ENCODE results near the gene ALX3.
"Not testable (repeated sequence)": the region's sequence is repeated elsewhere in the genome, so short reads cannot be mapped to it uniquely, and the experiment has no call there.

ALX3 gene

DNA sequence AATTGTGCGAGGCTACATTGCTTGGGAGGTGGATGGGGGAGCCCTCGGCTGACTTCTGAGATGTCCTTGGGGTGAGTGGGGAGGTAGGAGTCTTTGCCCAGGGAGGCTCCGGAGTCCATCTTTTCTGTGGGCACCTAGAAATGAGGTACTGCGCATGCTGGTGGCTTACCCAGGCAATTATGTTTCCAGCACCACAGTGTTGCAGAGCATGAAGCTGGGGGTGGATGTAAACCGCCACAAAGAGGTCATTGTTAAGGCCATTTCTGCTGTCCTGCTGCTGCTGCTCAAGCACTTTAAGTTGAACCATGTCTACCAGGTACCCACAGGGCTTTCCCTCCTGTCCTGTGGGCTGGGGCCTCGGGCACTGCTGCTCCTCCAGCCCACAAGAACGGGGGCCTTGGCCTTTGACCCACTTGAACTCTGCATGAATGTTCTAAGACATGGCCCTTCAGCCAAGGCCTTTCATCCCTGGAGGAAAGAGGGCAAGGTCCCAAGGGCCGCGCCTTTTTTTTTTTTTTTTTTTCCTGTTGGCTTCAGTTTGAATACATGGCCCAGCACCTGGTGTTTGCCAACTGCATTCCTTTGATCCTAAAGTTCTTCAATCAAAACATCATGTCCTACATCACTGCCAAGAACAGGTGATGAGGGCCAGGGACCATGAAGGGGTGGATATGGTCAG lies 21.4 kb downstream of the ALX3 start:
- DNase-seq (ENCODE audit: low read depth in 2 of 2, low spot score in 1 of 2) = no peak

- DNase-seq (ENCODE audit: low read depth in 2 of 2, low spot score in 1 of 2) = no peak
Observed at GRCh38 chr1:110048240-110048639, 22.2 kb downstream of the ALX3 start.

- no peak for DNase-seq (ENCODE audit: low read depth in 2 of 2, low spot score in 1 of 2)
Observed at GRCh38 chr1:110047463-110047862, 23.0 kb downstream of the ALX3 start.

GRCh38 chr1:110043016-110043415 lies 27.5 kb downstream of the ALX3 start:
- no peak for DNase-seq (ENCODE audit: low read depth in 2 of 2, low spot score in 1 of 2)

GRCh38 chr1:110040548-110040947 lies 29.9 kb downstream of the ALX3 start:
- no peak for DNase-seq (ENCODE audit: low read depth in 2 of 2, low spot score in 1 of 2)

- no peak for DNase-seq (ENCODE audit: low read depth in 2 of 2, low spot score in 1 of 2)
Observed at GRCh38 chr1:110039641-110040040, 30.8 kb downstream of the ALX3 start.

GRCh38 chr1:110038271-110038670 lies 32.2 kb downstream of the ALX3 start:
- no peak for DNase-seq (ENCODE audit: low read depth in 2 of 2, low spot score in 1 of 2)

- no peak for DNase-seq (ENCODE audit: low read depth in 2 of 2, low spot score in 1 of 2)
Observed at GRCh38 chr1:110035236-110035752, 35.2 kb downstream of the ALX3 start.

DNA sequence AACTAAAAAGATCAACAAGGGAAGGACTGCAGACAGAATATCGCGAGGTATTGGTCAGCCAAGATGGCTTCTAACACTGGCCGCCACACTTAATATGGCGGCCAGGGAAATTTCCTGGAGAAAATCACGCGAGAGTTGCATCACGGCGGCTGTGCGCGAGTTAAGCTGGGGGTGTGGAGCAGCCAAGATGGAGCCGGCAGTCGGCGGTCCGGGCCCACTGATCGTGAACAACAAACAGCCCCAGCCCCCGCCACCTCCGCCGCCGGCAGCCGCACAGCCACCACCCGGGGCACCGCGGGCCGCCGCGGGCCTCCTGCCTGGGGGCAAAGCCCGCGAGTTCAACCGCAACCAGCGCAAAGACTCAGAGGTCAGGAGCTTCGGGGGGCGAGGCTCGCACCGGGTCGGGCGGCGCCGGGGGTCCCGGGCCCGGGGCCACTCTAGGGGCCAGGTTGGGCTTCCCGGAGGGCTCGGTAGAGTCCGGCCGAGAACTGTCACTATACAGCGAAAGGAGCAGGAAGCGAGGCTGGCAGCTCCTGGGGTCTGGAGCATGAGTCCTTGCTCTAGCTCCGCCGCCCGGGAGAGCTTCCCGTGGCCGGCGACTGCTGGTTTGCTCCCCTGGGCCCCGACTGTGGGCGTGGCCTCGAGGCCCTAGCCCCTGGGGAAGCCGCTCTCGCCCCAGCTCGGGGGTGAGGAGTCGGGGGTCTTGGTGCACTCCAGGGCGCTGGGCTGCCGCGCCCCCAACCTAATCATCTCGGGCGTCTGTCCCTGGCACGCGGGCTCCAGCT lies 35.8 kb downstream of the ALX3 start, which contains the start of gene STRIP1:
STRIP1 (plus strand) TSS at position 174 of the 785 bp plus-strand sequence; CDS start at position 188, 14 bp downstream.
- DNase-seq (ENCODE audit: low read depth in 2 of 2, low spot score in 1 of 2) = peak; percentile 79 to 80

- DNase-seq (ENCODE audit: low read depth in 2 of 2, low spot score in 1 of 2) = no peak
Observed at GRCh38 chr1:110034040-110034450, 36.4 kb downstream of the ALX3 start.

GRCh38 chr1:110033421-110033820 lies 37.1 kb downstream of the ALX3 start:
- no peak for DNase-seq (ENCODE audit: low read depth in 2 of 2, low spot score in 1 of 2)

DNA sequence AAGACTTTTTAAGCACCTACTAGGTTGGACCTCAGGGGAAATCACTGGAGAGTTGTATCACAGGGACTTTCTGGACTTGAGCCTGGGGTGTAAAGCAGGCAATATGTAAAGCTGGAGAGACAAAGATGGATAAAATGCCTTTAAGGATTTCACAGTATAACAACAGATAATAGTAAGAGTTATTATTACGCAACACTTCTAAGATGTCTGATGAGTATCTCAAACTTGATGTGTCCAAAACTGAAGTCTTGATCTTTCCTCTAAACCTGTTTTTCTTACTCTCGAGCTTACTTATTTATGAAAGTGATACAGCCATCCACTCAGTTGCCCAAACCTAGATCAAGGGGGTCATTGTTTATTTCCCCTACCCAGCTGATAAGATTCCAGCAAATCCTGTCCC lies 38.1 kb downstream of the ALX3 start:
- DNase-seq (ENCODE audit: low read depth in 2 of 2, low spot score in 1 of 2) = no peak

DNA sequence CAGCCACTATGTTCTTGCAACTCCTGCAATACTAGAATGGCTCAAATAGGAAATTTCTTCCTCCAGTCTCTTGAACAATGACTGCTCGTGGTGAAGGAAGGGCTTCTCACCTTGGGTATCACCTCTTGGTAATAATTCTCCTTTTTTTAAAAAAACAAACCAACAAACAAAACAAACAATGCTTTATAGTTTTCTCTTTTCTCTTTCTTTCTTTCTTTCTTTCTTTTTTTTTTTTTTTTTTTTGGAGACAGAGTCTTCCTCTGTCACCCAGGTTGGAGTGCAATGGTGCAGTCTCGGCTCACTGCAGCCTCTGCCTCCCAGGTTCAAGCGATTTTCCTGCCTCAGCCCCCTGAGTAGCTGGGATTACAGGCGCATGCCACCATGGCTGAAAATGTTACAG lies 39.8 kb downstream of the ALX3 start:
- DNase-seq (ENCODE audit: low read depth in 2 of 2, low spot score in 1 of 2) = not testable (repeated sequence)

- DNase-seq (ENCODE audit: low read depth in 2 of 2, low spot score in 1 of 2) = no peak
Observed at GRCh38 chr1:110024613-110025012, 45.9 kb downstream of the ALX3 start.

DNA sequence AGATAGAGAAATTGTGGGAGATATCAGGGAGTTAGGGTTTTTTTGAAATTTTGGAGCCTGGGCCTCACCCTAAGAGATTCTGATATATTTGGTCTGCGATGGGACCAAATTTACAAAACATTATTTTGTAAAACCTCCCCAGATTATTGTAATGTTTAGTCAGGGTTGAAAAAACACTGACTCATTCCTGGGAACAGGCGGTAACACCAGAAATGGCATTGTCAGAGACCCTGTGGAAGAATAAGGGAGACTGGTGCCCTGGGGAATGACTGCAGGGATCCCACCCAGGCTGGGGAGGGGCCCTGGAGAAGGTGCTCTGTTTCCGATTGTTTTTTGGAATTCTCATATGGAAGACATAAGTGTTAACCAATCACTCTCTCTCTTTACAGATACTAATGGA lies 49.2 kb downstream of the ALX3 start:
- DNase-seq (ENCODE audit: low read depth in 2 of 2, low spot score in 1 of 2) = no peak

DNA sequence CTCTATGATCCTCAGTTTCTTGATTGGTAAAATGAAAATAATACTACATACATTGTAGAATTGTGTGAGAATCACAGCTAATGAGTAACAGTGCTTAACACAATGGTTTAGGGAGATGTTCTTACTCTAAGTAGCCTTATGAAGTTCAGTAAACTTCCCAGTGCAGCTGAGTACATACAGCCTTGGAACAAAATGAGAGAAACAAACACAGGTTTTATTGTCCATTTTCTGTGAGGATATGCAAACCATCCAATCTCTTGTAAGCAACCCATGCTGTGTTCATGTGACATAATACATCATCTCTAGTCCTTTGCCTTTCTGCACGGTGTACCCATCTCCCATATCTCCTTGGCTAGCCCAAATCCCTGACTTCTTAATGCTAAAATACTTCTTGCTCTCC lies 50.7 kb downstream of the ALX3 start:
- no peak for DNase-seq (ENCODE audit: low read depth in 2 of 2, low spot score in 1 of 2)

- DNase-seq (ENCODE audit: low read depth in 2 of 2, low spot score in 1 of 2) = no peak
Observed at GRCh38 chr1:110018396-110018795, 52.1 kb downstream of the ALX3 start.

DNA sequence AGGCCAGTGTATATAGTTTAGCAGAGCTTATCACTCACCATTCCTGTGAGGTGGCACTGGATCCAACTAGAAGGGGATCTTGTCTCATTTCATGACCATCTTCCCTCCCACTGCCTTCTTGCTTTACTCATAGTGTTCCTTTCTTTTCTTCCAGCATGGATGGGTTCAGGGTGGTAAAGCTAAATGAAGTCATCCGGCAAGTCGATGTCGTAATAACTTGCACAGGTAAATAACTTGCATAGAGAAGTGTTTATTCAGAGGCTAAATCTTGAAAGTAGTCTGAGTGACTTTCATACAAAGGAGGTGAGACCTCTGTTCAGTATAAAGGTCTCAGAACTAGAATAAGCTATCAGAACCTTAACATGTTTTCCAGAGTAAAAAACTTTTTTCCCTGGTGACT lies 52.7 kb downstream of the ALX3 start:
- no peak for DNase-seq (ENCODE audit: low read depth in 2 of 2, low spot score in 1 of 2)

GRCh38 chr1:110012100-110012780 lies 58.2 kb downstream of the ALX3 start:
- no peak for DNase-seq (ENCODE audit: low read depth in 2 of 2, low spot score in 1 of 2)

DNA sequence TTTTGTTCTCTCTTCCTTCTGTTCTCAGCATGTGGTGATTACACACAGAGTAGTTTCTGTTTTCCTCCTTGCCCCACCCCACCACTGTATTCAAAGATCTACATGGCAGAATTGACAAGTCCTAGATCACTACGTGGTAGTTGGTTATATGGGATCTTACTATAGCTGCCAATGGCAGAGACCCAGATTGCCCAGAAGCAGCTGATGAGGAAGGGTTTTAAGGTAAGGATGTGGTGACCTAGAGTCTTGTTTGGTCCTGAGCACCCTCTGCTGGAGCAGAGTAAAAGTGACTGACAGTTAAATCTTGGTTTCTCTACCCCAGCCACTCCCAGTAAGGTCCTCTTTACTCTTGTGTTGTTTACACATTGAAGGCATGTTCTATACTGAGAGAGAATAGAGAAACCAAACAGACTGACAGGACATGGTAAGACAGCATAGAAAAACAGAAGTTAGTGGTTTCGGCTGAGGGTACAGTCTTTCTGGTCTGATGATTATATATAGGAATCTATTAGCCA lies 58.9 kb downstream of the ALX3 start:
- no peak for DNase-seq (ENCODE audit: low read depth in 2 of 2, low spot score in 1 of 2)
